ENCODE data around the gene PDCL3. TPM values are rescaled to one million over a fixed set of nuclear protein-coding genes. Genes with fewer than 3 reads are reported as not detected.

PDCL3 gene
- total RNA-seq, 1 donor from 2014 or later = 36.7 TPM

DNA sequence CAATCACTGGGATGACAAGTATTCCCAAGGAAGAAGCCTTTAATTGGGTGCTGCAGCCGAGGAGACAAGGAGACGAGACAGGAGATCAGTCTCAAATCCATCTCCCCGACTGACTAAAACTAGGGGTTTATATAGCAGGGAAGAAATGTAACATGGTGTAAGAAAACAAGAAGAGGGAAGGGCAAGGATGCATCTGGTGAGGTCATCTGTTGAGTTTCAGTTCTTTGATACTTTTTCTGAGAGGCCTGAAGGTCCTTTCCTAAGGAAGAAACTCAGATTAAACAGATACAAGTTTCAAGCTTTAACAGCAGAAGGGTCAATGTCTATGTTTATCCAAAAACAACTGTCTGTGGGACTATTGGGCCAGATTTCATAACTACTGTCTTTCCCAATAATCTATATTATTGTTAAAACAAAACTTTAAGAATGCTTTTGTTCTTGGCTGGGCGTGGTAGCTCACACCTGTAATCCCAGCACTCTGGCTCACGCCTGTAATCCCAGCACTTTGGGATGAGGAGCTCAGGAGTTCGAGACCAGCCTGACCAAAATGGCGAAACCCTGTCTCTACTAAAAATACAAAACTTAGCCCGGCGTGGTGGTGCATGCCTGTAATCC, 2.5 kb upstream of the PDCL3 start:
- intact Hi-C loops (cut with micrococcal nuclease) = loop anchor here (10.0 kb wide), 1 partner anchor 146 kb away; the partner anchor contains the start of gene CHST10

DNA sequence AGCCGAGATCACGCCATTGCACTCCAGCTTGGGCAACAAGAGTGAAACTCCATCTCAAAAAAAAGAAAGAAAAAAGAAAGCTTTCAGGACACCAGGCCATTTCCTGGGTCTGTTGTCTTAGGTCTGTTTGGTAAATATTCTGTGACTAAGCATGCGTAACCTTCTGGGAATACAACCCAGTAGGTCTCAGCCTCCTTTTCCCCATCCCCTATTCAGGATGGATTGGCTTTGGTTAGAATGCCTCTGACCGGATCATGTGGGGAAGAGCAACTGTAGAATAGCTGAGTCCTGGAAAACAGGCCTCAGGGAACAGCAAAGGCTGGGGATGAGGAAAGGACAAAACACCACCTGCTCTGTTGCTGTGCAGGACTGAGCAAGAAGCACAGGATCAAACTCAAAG, 1.6 kb upstream of the PDCL3 start:
- intact Hi-C loops (cut with micrococcal nuclease) = loop anchor here (10.0 kb wide), 1 partner anchor 146 kb away; the partner anchor contains the start of gene CHST10

- intact Hi-C loops (cut with micrococcal nuclease) = loop anchor here (2.0 to 10.0 kb wide), 3 partner anchors 149 to 1227 kb away; partner anchors contain the start of genes CHST10, CNOT11, EIF5B and TXNDC9
These were observed 834 bp downstream of the PDCL3 start for GRCh38 chr2:100563407-100564247.

DNA sequence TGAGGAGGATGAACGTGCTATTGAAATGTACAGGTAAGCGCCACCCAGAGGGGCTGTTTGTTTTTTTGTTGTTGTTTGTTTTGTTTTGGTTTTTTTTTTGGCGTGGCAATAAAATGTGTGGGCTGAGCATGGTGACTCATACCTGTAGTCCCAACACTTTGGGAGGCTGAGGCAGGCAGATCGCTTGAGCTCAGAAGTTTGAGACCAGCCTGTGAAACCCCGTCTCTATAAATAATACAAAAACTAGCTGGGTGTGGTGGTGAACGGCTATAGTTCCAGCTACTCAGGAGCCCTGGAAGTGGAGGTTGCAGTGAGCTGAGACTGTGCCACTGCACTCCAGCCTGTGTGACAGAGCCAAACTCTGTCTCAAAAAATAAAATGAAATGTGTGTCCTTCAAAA, 6.2 kb downstream of the PDCL3 start:
- intact Hi-C loops (cut with micrococcal nuclease) = loop anchor here (10.0 kb wide), 1 partner anchor 154 kb away; the partner anchor contains the start of gene CHST10

DNA sequence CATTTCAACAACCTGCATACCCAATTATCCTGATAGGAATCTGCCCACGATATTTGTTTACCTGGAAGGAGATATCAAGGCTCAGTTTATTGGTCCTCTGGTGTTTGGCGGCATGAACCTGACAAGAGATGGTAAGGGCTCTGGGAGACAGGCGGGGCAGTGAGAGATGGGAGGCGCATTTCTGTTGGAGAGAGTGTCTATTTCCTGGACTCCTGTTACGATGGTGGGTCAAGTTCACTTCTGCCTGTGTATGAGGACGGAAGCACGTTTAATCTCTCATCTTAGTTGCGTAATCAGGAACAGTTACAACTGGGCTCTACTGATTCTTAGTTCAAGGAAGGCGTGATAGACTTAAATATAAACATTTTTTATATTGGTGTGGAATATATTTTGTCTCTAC, 8.9 kb downstream of the PDCL3 start:
- intact Hi-C loops (cut with micrococcal nuclease) = no loop called here

GRCh38 chr2:100577777-100578176, 15.0 kb downstream of the PDCL3 start:
- intact Hi-C loops (cut with micrococcal nuclease) = no loop called here

DNA sequence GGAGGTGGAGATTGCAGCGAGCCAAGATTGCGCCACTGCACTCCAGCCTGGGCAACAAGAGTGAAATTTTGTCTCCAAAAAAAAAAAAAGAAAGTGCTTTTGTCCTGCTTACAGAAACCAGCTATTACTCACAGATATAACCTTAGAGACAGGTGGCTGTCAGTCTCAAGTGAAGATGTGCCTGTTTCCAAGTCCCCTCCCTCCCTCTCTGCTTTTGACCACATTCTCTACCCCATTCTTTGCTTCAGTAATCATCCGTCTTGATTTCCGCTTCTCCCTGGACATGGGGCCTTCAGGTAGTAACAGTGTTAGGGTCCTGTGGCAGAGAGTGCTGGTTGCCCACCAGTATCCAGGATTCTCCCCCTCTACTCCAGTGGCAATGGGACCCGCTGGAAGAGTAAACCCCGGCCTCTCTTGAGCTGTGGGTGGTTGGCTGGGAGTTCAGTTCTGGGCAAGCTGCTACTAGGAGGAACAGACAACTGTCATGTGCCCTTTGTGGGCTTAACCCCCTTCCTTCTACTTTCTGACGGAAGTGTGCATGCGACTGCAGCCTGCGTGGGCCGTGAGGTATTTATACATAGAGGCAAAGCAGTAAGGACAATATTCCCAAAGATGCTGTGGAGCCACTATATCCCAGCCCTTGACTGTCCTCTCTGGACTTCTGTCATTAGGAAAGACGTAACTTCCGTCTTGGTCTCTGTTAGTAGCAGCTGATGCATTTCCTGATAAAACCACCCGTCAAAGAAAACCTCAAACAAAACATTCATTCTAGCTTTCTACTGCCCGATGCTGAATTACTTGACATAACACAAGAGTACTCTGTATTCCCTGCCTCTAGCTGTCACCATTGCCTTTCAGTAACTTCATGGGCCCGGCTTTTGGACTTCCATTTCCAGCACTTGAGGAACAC, 17.8 kb downstream of the PDCL3 start:
- intact Hi-C loops (cut with micrococcal nuclease) = loop anchor here (1.0 kb wide), 2 partner anchors 8 to 18 kb away; partner anchors contain the start of gene PDCL3

DNA sequence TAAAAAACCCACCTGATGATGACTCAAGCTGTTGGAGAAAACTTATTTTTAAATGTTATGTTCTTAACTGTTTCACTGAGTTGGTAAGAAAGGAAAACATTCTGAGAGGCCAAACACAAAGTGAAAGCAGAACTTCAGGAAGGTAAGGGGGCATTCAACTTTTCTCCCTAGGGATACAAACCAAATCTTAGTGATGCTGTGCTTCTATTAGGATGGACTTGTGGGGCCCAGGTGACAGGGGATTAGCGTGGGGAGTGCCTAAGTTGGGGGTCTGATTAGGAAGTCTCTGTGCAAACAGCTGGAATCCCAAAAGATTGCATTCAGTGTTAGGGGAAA, 18.5 kb downstream of the PDCL3 start:
- intact Hi-C loops (cut with micrococcal nuclease) = no loop called here

GRCh38 chr2:100584816-100585215, 22.0 kb downstream of the PDCL3 start:
- intact Hi-C loops (cut with micrococcal nuclease) = no loop called here

DNA sequence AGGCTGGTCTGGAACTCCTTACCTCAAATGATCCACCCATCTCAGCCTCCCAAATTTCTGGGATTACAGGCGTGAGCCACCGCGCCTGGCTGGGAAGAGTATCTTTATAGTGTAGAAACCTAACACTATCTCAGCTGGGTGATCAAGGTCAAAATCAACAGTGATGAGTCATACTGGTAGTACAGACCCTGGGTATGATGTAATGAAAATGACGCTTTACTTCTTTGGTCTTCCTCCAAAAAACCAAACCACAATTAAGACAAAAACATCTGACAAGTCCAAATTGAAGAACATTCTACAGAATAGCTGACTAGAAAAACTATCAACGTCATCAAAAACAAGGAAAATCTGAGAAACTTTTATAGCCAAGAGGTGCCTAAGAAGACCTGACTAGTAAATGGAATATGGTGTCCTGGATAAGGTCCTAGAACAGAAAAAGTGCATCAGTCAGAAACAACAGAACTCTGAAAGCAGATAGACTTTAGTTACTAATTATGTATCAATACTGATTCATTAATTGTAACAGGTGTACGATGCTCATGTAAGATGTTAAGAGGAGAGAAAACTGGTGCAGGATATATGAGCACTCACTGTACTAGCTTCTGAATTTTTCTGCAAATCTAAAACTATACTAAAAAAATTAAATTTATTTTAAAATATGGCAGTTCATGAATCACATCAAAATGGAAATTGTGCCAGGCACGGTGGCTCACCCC, 25.4 kb downstream of the PDCL3 start:
- intact Hi-C loops (cut with micrococcal nuclease) = loop anchor here (1.0 kb wide), 1 partner anchor 8 kb away; no protein-coding TSS in a partner anchor

- intact Hi-C loops (cut with micrococcal nuclease) = no loop called here
These were observed 26.7 kb downstream of the PDCL3 start for GRCh38 chr2:100589527-100589926.

DNA sequence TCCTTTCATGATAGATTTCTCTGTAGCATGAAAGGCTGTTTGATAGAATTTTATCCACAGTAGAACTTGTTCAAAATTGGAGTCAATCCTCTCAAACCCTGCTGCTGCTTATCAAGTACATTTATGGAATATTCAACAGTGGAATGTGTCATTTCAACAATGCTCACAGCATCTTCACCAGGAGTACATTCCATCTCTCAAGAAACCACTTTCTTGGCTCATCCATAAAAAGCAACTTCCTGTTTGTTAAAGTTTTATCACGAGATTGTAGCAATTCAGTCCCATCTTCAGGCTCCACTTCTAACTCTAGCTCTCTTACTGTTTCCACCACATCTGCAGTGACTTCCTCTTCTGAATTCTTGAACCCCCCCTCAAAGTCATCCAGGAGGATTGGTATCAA, 29.4 kb downstream of the PDCL3 start:
- intact Hi-C loops (cut with micrococcal nuclease) = loop anchor here (5.0 kb wide), 1 partner anchor 395 kb away; no protein-coding TSS in a partner anchor

DNA sequence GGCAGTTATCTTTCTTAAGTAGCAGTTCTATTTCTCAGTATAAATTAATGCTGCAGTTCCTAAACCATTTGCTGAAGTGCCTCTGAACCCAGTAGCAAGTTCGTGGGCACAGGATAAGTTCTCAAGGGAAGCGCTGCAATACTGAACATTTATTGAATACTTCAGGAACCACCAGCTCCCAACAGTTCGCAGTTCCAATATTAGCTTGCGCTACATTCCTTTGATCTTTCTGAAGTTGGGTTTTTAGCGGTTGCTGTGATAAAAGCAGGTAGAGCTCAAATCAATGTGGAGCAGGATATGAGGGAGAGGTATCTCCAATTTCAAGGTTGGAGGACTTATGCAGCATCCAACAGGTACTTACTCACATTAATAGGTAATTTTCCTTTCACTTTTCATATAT, 33.7 kb downstream of the PDCL3 start:
- intact Hi-C loops (cut with micrococcal nuclease) = loop anchor here (5.0 kb wide), 1 partner anchor 169 kb away; no protein-coding TSS in a partner anchor

DNA sequence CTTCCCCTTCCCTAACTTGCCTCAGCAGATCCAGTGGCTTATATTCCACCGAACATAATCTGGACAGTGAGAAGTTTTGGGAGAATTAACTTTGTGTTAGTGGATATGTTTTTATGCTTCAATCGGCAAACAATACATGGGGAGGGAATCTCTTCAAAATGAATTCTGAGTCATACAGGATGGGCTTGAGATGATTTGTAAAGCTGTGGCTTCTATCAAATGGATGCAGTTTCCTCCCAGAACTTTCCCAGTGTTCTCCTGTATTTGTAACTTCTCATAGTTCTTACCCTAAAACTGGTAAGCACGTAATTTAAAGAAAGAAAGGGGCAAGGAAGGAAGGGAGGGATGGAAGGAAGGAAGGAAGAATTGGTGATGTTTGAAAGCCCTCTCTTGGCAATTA, 36.8 kb downstream of the PDCL3 start:
- intact Hi-C loops (cut with micrococcal nuclease) = loop anchor here (5.0 kb wide), 1 partner anchor 172 kb away; no protein-coding TSS in a partner anchor

DNA sequence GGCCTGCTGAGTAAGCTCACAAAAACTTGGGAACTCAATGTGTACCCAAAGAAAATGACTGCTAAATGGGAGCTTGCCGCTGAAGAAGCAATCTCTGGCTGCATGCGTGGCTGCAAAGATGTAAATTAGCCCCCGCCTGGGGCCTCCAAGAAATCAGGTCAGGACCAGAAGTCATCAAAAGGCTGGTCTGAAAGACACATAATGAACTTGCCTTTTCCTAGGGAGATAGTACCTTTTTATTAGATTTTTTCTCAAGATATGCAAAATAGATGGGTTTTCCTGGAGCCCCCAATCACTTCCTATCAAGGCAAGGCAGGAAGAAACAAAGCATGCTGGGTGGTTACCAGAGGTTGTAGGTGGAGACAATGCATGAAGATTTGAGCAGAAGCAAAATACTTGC, 38.9 kb downstream of the PDCL3 start:
- intact Hi-C loops (cut with micrococcal nuclease) = no loop called here

GRCh38 chr2:100603414-100603813, 40.6 kb downstream of the PDCL3 start:
- intact Hi-C loops (cut with micrococcal nuclease) = no loop called here

DNA sequence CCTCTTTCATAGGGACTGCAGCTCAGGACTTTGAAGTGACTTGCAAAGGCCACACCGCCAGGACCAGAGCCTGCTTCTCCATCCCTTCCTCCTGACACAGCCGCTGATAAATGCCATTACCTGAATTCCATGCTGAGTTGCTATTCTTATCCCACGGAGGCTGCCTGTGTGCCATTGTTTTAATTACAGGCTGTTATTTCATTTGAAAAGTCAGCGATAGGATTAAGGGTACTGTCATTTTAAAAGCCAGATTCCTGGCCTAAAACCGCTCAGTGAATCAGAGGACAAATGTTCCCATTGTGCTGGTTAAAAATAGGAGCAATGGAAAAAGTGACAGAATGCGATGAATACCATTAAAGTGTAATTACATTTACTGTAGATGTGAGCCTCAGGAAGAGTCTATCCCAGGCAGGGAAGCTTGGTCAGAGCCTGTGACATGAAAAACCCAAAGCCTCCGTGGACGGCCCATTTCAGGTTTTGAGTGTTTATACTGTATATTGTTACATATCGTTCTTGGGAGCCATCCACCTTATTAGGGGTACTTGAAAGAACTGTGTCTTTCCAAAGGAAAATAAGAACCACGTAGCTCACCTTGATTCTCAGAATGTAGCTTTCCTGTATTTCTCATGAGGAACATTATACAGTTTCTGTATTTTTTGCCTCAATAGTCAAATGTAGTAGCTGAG, 41.3 kb downstream of the PDCL3 start:
- intact Hi-C loops (cut with micrococcal nuclease) = no loop called here

- intact Hi-C loops (cut with micrococcal nuclease) = loop anchor here (2.0 kb wide), 1 partner anchor 378 kb away; no protein-coding TSS in a partner anchor
These were observed 43.5 kb downstream of the PDCL3 start for GRCh38 chr2:100606332-100606725.

- intact Hi-C loops (cut with micrococcal nuclease) = loop anchor here (2.0 kb wide), 1 partner anchor 378 kb away; no protein-coding TSS in a partner anchor
These were observed 44.0 kb downstream of the PDCL3 start for GRCh38 chr2:100606726-100607343.

All from T-helper 2 cell treated with Interferon-gamma antibody and Interleukin-4, amounts not matched to agents 100 ng/mL and 5 ng/mL, for 36 hours (primary cell).